Mesendoderm (in vitro differentiated cells): ENCODE measurements around the gene SETSIP.
A peak's percentile ranks its signal among the peaks of the same experiment; 100 is the strongest.
"Not testable (repeated sequence)": the region's sequence is repeated elsewhere in the genome, so short reads cannot be mapped to it uniquely, and the experiment has no call there.

Experiments used
- DNase-seq: peaks from one replicate; pipeline ENCODE4 v3.0.0; 2013
- H2AK5ac ChIP-seq: 2 replicates; pipeline ENCODE4 v1.6.1; 2013; ENCODE audit warnings: low read length, inconsistent platforms
- H2BK120ac ChIP-seq: 2 replicates; pipeline ENCODE4 v1.6.1; 2013; ENCODE audit warnings: low read depth, mild to moderate bottlenecking, low read length, moderate library complexity, mixed read lengths
- H2BK15ac ChIP-seq: replicated peaks from 2 replicates; pipeline ENCODE4 v1.6.1; 2013; ENCODE audit warnings: low read depth, mild to moderate bottlenecking, moderate library complexity
- H2BK5ac ChIP-seq: 2 replicates; pipeline ENCODE4 v1.6.1; 2013; ENCODE audit warnings: low read length, inconsistent platforms
- H3K18ac ChIP-seq: 2 replicates; pipeline ENCODE4 v1.6.1; 2013; ENCODE audit warnings: mild to moderate bottlenecking, low read length, mixed read lengths
- H3K23ac ChIP-seq: one replicate; pipeline ENCODE4 v1.6.1; 2013; ENCODE audit warnings: low read length
- H3K27ac ChIP-seq: 2 replicates; pipeline ENCODE4 v1.5.1; 2013; ENCODE audit warnings: low read depth, mild to moderate bottlenecking, inconsistent platforms, low read length, moderate library complexity
- H3K27me3 ChIP-seq: 2 replicates; pipeline ENCODE4 v1.6.1; 2013; ENCODE audit warnings: low read length, control low read depth, mild to moderate bottlenecking, inconsistent platforms; ENCODE audit not compliant: insufficient read depth, poor library complexity
- H3K36me3 ChIP-seq: 2 replicates; pipeline ENCODE4 v1.6.1; 2013; ENCODE audit warnings: low read length, inconsistent platforms; ENCODE audit not compliant: control insufficient read depth, insufficient read depth
- H3K4ac ChIP-seq: one replicate; pipeline ENCODE4 v1.6.1; 2013; ENCODE audit warnings: low read depth, mild to moderate bottlenecking, low read length, moderate library complexity
- H3K4me1 ChIP-seq: 2 replicates; pipeline ENCODE4 v1.6.1; 2013; ENCODE audit warnings: low read depth, low read length, inconsistent platforms; ENCODE audit not compliant: control insufficient read depth
- H3K4me2 ChIP-seq: 2 replicates; pipeline ENCODE4 v1.6.1; 2013; ENCODE audit warnings: low read length
- H3K4me3 ChIP-seq: 2 replicates; pipeline ENCODE4 v1.5.1; 2013; ENCODE audit warnings: mild to moderate bottlenecking, low read length
- H3K56ac ChIP-seq: one replicate; pipeline ENCODE4 v1.6.1; 2013; ENCODE audit warnings: low read length
- H3K79me1 ChIP-seq: 2 replicates; pipeline ENCODE4 v1.6.1; 2013; ENCODE audit warnings: low read length, inconsistent platforms
- H3K79me2 ChIP-seq: 2 replicates; pipeline ENCODE4 v1.6.1; 2013; ENCODE audit warnings: mild to moderate bottlenecking, low read length; ENCODE audit not compliant: control insufficient read depth, insufficient read depth
- H3K9ac ChIP-seq: 2 replicates; pipeline ENCODE4 v1.6.1; 2013; ENCODE audit warnings: low read length, inconsistent platforms
- H4K5ac ChIP-seq: one replicate; pipeline ENCODE4 v1.6.1; 2013; ENCODE audit warnings: low read length
- H4K8ac ChIP-seq: one replicate; pipeline ENCODE4 v1.6.1; 2013; ENCODE audit warnings: low read depth, mild to moderate bottlenecking, control low read depth, low read length, moderate library complexity
- WGBS: extraction: QIAGEN DNeasy Blood & Tissue Kit; methylation state at CpG from one replicate; pipeline ENCODE4 v1.1.7; 2013; ENCODE audit warnings: low lambda C conversion rate, missing lambda C conversion rate; ENCODE audit not compliant: insufficient coverage; ENCODE audit errors: extremely low coverage; 5-methylcytosine and 5-hydroxymethylcytosine counted together

SETSIP gene

GRCh38 chr1:92031281-92032110 lies 43.7 kb downstream of the SETSIP start:
- H3K36me3 ChIP-seq: no peaks in the 10 kb centered on the region
- H3K9ac ChIP-seq: no peak overlapping the region
- no peak overlapping the region for H2BK120ac ChIP-seq
- no peak overlapping the region for H3K4me3 ChIP-seq
- no peak for DNase-seq
- no peak overlapping the region for H3K18ac ChIP-seq
- H4K5ac ChIP-seq: no peak overlapping the region
- H4K8ac ChIP-seq: no peak overlapping the region
- H3K79me2 ChIP-seq: no peaks in the 10 kb centered on the region
- H3K4ac ChIP-seq: no peak overlapping the region
- no peak overlapping the region for H2BK15ac ChIP-seq
- no peak overlapping the region for H3K27ac ChIP-seq
- WGBS: no CpG with 5 or more reads among the region's 6 CpGs
- peaks cover 4% of the 10 kb centered on the region for H3K27me3 ChIP-seq
- H3K79me1 ChIP-seq: no peaks in the 10 kb centered on the region
- H3K4me2 ChIP-seq: no peak overlapping the region
- H2AK5ac ChIP-seq: no peak overlapping the region
- no peak overlapping the region for H3K56ac ChIP-seq
- H3K4me1 ChIP-seq: peaks cover 3% of the 10 kb centered on the region
- no peak overlapping the region for H2BK5ac ChIP-seq
- H3K23ac ChIP-seq: no peak overlapping the region

GRCh38 chr1:92030656-92031107 lies 44.5 kb downstream of the SETSIP start:
- no CpG with 5 or more reads among the region's 4 CpGs for WGBS
- Histone ChIP-seq H3K79me1 (no peaks in the 10 kb centered on the region), H4K8ac (no peak overlapping the region), H3K18ac (no peak overlapping the region), H3K4me3 (no peak overlapping the region), H3K56ac (no peak overlapping the region), H2AK5ac (no peak overlapping the region), H2BK15ac (no peak overlapping the region), H4K5ac (no peak overlapping the region), H3K9ac (peak overlapping the region; percentile 4), H3K4me2 (peak overlapping the region; percentile 96), H3K27me3 (peaks cover 4% of the 10 kb centered on the region), H3K4me1 (peaks cover 3% of the 10 kb centered on the region), H3K79me2 (no peaks in the 10 kb centered on the region), H3K23ac (no peak overlapping the region), H2BK5ac (no peak overlapping the region), H3K4ac (no peak overlapping the region), H3K36me3 (no peaks in the 10 kb centered on the region), H3K27ac (no peak overlapping the region), H2BK120ac (no peak overlapping the region)
- peak; percentile 67 for DNase-seq

- Histone ChIP-seq H3K27me3 (peaks cover 4% of the 10 kb centered on the region), H2BK5ac (no peak overlapping the region), H3K4ac (no peak overlapping the region), H3K79me1 (no peaks in the 10 kb centered on the region), H3K18ac (peak overlapping the region; percentile 3), H4K5ac (no peak overlapping the region), H3K27ac (no peak overlapping the region), H3K36me3 (no peaks in the 10 kb centered on the region), H3K4me2 (peak overlapping the region; percentile 96), H3K79me2 (no peaks in the 10 kb centered on the region), H2BK15ac (no peak overlapping the region), H3K23ac (no peak overlapping the region), H3K4me1 (peaks cover 3% of the 10 kb centered on the region), H3K56ac (peak overlapping the region; percentile 50), H3K9ac (peak overlapping the region; percentile 61), H3K4me3 (no peak overlapping the region), H2BK120ac (no peak overlapping the region), H4K8ac (no peak overlapping the region), H2AK5ac (no peak overlapping the region)
- DNase-seq: peak; percentile 21
- no CpG with 5 or more reads among the region's 31 CpGs for WGBS
These were observed 45.8 kb downstream of the SETSIP start for GRCh38 chr1:92029241-92029922.

- H3K4me3 ChIP-seq: no peak overlapping the region
- no peaks in the 10 kb centered on the region for H3K79me1 ChIP-seq
- no peak overlapping the region for H3K4ac ChIP-seq
- no peak for DNase-seq
- no peak overlapping the region for H3K18ac ChIP-seq
- peaks cover 3% of the 10 kb centered on the region for H3K4me1 ChIP-seq
- H3K4me2 ChIP-seq: no peak overlapping the region
- no peak overlapping the region for H3K56ac ChIP-seq
- H2BK15ac ChIP-seq: no peak overlapping the region
- no peak overlapping the region for H2AK5ac ChIP-seq
- no peak overlapping the region for H3K9ac ChIP-seq
- H3K79me2 ChIP-seq: no peaks in the 10 kb centered on the region
- no peak overlapping the region for H3K27ac ChIP-seq
- no peak overlapping the region for H3K23ac ChIP-seq
- H2BK5ac ChIP-seq: no peak overlapping the region
- H3K27me3 ChIP-seq: peaks cover 4% of the 10 kb centered on the region
- no peaks in the 10 kb centered on the region for H3K36me3 ChIP-seq
- H2BK120ac ChIP-seq: no peak overlapping the region
- no peak overlapping the region for H4K5ac ChIP-seq
- no peak overlapping the region for H4K8ac ChIP-seq
- WGBS: no CpG with 5 or more reads among the region's 9 CpGs
These were observed 48.4 kb downstream of the SETSIP start for GRCh38 chr1:92026806-92027205.

GRCh38 chr1:92026042-92026441 lies 49.2 kb downstream of the SETSIP start:
- not testable (repeated sequence) for DNase-seq, H3K79me2 ChIP-seq, H3K27me3 ChIP-seq, H4K8ac ChIP-seq, H3K27ac ChIP-seq, H3K56ac ChIP-seq, H3K79me1 ChIP-seq, H3K4me3 ChIP-seq, H3K4ac ChIP-seq, H3K36me3 ChIP-seq, H2AK5ac ChIP-seq, H2BK15ac ChIP-seq, H3K18ac ChIP-seq, H3K4me2 ChIP-seq, H2BK120ac ChIP-seq, H4K5ac ChIP-seq, H3K9ac ChIP-seq, H3K23ac ChIP-seq, H3K4me1 ChIP-seq, H2BK5ac ChIP-seq
- no CpG with 5 or more reads among the region's 29 CpGs for WGBS
